GM19238 (cell line): ENCODE measurements around the gene ATL1.
"Not testable (repeated sequence)": the region's sequence is repeated elsewhere in the genome, so short reads cannot be mapped to it uniquely, and the experiment has no call there.

Source experiments
- DNase-seq: peaks from one replicate; pipeline ENCODE4 v3.0.0; 2011; ENCODE audit warnings: low spot score; ENCODE audit not compliant: insufficient read length

The ATL1 gene

DNA sequence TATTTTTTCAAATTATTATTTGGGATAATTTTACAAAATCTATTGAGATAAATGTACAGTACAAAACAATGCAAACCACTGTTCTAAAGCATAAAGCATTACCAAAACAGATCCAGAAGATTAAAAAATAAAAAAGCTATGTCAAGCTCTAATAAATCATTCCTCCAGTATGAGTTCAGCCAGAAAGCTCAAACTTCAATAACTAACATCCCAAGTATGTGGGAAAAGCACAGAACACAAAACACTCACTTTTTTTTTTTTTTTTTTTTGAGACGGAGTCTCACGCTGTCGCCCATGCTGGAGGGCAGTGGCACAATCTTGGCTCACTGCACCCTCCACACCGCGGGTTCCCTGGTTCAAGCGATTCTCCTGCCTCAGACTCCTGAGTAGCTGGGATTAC is 96.8 kb downstream of the ATL1 start:
- no peak for DNase-seq

DNA sequence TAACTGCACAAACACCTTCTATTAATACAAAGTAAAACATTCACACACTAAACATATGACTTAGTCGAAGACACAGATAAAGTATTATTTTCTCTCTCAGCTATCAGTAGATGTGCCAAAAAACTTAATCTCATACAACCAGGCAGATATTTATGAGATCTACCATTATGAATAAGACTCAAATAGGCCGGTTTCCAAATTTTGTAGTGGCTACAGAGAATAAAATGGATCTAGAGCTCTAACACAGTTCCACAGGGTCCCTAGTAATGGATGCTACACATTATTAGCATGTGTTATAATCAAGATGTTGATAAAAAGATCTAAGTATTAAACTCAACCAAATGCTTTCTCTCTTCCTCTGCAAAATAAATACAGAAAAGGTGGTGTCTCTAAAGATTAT is 97.8 kb downstream of the ATL1 start:
- no peak for DNase-seq

DNA sequence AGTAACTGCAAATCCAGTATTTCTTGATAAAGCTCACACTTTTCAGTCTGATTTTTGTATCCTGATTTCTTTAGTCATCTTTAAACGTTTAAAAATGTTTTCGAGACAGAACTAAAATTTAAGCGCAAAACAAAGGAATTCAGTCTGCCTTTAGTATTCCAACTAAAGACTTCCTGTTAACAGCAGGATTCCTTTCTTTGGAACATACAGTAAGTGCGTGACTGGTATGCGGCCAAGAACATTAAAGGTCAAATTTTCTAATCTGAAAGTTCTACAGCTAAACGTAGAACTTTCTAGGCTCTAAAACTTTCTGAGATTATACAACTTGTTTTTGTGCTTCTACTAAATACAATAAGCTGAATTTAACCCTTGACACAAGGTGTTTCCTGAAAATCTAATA is 98.3 kb downstream of the ATL1 start:
- DNase-seq = no peak

DNA sequence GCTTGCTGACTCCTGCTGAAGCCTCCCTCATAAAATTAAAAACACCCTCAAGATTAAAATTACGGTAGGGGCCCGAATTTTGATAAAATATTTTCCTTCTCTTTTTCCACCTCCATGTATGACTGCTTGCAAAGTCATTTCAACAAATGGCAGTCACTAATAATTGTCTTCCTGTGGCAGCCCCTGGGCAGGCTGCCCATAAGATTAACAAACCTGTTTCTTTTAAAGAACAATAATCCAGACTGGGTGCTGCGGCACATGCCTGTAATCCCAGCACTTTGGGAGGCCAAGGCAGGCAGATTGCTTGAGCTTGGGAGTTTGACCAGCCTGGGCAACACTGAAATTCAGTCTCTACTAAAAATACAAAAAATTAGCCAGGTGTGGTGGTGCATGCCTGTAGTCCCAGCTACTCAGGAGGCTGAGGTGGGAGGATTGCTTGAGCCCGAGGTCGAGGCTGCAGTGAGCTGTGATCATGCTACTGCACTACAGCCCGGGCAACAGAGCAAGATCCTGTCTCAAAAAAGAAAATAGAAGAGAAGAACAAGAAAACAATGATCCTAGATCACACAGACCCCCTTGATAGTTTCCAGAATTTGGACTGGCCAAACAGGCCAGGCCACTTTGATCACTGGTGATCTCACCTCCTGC is 99.5 kb downstream of the ATL1 start:
- DNase-seq = no peak

DNA sequence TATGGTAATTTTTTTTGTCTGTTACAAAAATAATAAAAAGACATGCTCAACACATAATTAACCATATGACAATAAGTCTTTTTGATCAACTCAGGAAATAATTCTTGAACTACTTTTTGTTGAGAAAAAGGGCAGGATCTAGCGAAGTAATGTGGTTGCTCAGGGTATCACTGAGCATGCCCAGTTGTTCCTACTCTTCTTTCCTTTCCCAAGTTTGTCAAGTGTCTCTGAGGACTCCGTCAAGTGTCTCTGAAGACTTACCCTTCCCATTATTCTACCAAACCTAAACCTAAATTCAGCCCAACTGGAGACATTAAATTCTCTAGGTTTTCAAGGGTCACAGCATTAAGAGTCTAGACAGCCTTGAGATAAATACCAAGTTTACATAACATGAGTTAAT is 104.6 kb downstream of the ATL1 start:
- DNase-seq = not testable (repeated sequence)

DNA sequence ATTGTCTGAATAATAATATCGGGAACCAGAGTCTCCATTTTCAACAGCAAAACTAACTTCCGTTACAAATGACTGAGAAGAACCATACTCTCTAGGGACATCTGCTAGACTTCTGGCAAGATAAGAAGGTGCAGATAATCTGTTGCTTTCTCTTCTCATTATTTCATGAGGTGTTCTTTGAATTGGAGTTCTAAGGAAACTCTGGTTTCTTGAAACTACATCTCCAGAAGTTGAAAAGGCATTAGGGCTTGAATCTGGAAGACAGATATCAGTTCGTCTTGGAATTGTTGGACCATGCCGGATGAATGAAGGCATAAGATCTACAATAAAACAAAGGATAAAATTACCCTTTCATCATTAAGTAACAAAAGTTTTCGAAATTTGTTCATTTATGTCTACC is 105.4 kb downstream of the ATL1 start:
- DNase-seq = not testable (repeated sequence)

DNA sequence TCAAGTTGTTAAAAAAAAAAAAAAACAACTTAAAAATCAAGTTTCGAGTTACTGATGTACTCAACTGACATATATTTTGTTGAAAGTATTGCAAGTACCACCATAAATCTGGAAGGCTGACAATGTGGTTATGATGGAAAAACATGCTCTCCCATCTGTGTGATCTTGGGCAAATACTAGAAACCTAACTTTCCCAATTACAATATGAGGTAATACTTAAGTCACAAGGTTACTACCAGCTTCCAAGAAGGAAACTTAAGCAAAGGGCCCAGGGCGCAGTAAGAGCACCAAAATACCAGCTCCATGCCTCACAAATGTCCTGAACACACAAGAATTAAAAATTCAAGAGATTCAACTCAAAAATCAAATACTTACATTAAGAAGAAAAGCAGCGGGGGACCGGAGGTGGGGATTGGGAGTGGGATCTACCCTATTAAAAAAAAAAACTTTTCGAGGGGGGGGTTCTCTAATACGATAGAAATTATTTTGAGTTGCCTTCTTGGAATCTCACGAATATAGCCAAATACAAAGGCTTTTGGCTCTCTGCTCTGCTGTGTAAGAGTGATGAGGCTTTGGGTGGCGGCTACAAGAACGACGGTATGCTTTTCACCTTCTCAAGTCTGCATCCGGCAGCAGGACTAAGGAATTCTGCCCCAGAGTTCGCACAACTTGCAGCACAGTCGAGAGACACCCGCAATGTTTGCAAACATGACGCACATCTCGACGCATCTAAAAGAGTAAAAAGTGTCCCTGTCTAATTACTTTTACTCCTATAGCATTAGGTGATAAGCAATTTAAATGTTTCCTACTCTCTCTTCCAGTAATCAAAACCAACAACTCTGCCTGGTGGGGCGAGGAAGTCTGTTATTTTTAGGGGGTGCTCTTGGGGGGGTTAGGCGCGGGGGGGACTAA is 107.1 kb downstream of the ATL1 start:
- no peak for DNase-seq

DNA sequence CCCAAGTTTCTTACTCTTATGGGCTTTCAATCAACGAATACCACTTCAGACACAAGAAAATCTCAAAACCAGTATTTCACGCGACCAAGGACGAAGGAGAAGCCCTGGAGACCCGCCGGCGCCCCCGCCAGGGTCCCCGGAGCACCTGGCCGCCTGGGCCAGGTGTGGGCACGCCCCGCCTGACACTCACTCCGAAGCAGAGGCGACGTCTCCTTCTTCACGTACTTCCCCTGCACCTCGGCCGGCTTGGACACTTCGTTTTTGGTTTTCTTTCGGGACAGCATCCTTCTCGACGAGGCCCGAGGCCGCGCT is 107.7 kb downstream of the ATL1 start:
- no peak for DNase-seq

DNA sequence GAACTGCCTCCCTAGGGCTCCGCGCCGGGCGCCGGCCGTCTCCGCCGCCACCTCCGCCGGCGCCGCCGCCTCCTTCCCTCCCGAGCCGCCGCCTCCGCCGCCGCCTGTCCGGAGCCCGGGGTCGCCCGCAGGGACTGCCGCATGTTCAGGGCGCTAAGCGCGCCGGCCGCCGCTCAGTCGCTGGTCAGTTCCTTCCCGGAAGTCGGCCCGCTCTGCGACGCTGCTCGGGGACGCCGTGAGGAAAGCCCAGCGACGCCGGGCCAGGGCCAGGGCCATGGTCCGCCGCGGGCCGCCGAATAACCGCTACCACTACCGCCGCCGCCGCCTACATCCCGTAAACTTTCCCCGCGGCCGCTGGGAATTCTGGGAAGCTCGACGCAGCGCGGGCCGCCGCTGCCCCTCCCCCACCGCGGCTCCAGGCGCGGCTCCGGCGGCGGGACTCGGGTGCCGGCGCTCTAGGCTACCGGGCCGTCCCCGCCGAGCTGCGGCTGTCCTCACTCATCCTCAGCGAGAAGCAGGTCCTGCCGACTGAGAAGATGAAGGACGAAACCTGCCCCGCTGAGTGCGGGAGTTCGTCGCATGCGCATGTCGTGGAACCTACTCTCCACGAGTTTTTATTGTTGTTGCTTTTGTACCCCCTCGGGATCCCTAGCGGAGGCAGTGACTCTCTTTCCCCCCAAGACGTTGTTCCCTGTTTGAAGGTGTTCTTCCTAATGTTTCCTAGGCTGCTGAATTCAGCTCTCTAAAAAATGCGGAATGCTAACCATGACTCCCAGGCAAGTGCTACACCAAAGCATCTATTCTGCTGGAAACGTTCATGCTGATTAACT is 108.3 kb downstream of the ATL1 start, which contains the start of gene SAV1:
Gene SAV1, minus strand, starts transcription at position 311 of the 830 bp plus-strand sequence. CDS start 339 bp downstream, outside the sequence.
- peak; percentile 16 for DNase-seq

DNA sequence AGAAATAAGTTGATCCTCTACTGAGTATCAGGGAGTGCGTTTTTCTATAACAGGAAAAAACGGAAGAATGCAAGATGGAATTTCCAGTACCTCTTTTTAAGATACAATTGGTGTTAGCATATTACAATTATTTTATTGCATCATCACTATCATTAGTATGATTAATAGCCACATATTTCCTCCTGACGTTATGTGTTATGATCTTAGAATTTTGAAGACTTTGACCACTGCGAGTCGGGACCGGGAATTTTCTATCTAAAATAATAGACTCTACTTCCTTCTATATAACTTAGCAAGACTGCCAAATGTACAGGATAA is 108.8 kb downstream of the ATL1 start:
- no peak for DNase-seq

DNA sequence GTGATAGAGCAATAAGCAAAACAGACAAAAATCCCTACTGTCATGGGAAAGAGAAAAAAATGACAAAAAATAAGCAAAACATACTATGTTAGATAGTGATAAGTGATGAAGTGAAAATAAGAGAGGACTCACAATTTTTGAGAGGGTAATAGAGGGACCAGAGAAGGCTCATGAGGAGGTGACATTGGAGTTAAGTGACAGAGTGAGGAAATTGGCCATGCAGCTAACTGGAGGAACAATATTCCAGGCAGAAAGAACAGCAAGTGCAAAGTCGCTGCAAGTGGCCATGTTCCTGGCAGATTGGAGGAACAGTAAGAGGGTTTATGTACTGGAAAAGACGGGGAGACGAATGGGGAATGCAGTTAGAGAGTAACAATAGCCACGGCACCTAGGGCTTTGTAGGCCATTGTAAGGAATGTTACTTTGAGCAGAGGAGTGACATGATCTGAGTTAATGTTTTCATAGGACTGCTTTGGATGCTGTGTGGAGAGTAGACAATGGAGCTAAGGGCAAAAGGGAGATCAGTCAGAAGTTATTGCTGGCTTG is 109.6 kb downstream of the ATL1 start:
- DNase-seq = no peak

DNA sequence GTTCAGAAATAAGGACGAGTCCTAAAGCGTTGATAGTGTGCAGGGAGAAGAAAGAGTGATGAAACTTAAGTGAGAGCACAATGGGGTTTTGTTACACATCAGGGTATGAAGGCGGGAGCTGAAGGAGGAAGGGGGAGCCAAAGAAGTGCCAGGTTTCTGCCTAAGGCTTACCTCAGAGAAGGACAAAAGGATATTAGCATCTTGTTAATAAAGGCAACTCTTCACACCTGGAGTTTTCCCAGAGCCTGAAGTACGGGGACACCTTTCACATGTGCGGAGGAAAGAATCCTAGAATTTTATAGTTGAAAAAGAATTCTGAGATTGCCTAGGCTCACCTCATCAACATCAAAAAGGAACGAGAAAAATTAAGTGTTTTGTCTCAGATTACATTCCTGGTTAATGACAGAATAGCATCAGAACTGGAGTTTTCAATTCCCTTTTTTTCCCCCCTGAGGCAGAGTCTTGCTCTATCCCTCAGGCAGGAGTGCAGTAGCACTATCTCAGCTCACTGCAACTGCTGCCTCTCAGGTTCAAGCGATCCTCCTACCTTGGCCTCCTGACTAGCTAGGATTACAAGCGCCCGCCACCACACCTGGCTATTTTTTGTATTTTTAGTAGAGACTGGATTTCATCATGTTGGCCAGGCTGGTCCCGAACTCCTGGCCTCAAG is 110.4 kb downstream of the ATL1 start:
- no peak for DNase-seq

DNA sequence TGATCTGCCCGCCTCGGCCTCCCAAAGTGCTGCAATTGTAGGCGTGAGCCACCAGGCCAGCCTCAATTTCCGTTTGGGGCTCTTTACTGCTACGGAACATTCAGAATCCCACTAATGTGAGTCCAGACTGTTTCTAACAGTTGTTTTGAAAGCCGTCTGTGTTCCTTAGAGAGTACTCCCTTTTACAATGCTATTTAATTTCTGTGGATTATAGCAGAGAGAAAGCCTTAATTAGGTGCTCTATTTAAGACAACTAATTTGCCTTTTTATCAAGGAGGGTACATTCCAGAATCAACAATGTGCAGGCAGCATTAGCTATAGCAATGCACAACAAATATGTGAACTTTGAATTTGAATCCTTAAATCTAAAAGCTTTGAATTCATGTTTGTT is 110.9 kb downstream of the ATL1 start:
- no peak for DNase-seq

DNA sequence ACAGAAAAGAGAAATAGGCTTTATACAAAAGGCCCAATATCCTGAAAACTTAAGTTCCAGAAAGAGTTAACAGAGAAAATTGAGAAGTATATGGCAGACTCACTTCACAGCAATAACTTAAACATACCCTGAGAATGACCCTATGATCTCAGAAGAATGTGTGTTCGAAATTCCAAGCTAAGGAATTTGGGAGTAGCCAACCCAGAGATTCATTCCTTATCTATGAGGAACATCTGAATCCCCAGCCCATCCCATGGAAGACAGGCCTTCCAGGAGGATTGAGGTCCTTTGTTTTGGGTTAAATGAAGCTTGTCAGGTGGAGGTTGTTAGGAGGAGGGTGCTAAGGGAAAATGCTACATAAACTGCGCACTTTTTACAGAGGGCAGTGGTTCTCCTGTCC is 115.7 kb downstream of the ATL1 start:
- DNase-seq = no peak

DNA sequence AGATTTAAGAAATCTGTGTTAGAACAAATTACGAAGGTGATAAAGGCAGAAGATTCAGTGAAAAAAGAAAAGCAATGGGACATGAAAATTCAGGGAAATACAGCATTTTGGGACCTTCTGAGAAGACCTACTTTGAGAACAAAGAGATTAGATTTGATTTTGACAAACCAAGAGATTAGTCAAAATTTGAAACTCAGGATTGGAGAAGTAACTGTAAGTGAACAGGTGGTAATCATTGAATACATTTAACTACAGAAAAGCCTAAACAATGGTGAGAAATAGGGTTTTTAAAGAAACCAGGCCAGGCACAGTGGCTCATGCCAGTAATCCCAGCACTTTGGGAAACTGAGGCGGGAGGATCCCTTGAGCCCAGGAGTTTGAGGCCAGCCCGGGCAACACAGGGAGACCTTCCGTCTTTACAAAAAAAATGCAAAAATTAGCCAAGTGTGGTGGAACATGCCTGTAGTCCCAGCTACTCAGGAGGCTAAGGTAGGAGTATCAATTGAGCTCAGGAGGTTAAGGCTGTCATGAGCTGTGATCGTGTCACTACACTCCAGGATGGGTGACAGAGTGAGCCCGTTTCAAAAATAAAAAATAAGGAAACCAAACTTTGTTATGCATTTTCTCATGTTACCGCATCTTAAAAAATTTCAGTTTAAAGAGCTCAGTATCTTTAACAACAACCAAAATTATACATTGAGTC is 117.0 kb downstream of the ATL1 start:
- no peak for DNase-seq

DNA sequence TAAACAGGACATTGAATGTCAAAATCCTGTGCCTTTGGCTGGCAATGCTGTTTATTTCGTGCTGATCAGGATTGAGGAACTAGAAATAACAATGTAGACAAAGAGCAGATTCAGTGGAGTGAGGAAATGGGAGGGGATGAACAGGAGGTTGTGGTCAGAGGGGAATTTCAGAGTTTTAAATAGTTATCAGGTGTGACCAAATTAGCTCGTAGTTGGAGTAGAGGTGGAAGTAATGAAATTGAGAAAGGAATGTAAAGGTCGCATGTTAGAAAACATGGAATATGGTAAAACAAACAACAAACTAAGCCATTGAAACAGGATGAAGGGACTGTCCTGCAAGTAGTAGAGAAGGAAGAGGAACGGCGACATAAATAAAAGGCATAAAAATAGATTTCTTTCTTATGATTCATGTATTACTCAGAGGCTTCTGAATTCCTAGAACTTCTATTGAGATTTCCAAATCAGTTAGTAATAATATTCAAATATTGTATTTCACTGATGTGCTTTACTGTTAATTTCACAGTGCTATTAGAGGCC is 117.7 kb downstream of the ATL1 start:
- DNase-seq = no peak

DNA sequence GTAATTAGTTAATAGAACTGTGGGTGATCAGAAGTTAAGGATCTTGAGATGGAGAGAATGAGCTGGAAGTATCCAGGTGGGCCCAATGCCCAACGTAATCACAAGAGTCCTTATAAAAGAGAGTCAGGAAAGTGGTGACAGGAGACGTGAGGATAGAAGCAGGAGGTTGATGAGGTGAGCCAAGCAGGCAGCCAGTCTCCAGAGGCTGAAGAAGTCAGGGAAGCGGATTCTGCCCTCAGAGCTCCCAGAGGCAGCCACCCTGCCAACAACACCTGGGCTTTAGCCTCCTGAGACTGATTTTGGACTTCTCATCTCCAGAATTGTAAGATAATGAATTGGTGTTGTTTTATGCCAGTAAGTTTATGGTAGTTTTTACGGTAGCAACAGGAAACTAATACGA is 118.2 kb downstream of the ATL1 start:
- DNase-seq = no peak

DNA sequence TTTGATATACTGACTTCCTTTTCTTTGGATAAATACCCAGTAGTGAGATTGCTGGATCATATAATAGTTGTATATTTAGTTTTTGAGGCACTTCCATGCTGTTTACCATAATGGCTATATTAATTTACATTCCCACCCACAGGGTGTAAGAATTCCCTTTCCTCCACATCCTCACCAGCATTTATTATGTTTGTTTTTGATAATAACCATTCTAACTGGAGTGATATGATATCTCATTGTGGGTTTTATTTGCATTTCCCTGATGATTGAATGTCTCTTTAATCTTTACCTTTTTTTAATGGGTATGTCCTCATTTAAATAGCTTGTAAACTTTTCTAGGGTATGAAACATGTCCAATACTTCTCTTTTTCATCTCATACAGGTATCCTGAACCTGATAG is 119.7 kb downstream of the ATL1 start:
- no peak for DNase-seq
